ENCODE measurements around the gene ATP8A2. TPM values are rescaled to one million over a fixed set of nuclear protein-coding genes. Genes with fewer than 3 reads are reported as not detected.

The ATP8A2 gene
- total RNA-seq, 2 experiments from 2014 or later, result 0.10 to 0.15 TPM

DNA sequence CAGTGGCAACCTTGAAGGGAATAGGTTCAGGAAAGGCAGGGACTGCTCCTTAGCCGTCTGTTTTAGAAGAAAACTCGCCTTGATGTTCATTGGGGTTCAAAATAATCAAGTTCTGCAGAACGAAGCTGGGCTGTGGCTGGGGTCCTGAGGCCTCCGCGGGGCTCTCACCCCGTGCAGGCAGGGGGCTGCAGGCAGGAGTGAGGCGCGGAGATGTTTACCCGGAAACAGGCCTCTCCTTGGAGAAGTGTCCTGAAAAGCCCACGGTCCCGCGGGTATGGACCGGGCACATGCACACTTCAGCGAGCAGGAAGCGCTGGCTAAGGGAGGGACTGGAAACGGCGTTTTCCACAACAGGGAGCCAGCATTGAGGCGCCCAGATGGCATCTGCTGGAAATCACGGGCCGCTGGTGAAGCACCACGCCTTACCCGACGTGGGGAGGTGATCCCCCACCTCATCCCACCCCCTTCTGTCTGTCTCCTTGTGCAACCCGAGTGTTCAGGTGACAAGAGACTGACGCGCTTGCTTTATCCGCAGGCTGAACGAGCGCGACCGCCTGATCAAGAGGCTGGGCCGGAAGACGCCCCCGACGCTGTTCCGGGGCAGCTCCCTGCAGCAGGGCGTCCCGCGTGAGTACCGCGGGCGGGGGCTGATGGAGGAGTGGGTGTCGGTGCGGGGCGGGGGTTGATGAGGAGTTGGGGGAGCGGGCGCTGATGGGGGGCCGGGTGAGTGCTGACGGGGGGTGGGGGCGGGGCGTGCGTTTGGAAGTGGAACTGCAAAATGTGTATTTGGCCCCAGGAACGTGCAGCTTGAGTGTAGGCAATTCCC is 640.4 kb downstream of the ATP8A2 start:
- POLR2A ChIA-PET, result no interaction called here
- no peaks in the 10 kb centered on the region for H3K27me3 Mint-ChIP-seq
- no peak overlapping the region for H3K27ac Mint-ChIP-seq
- CTCF ChIA-PET, result no interaction called here
- no peaks in the 10 kb centered on the region for H3K9me3 Mint-ChIP-seq
- H3K4me1 Mint-ChIP-seq, result peaks cover 10% of the 10 kb centered on the region
- DNase-seq, result peak; percentile 32
- H3K36me3 Mint-ChIP-seq (ENCODE audit: low read depth), result no peaks in the 10 kb centered on the region
- H3K4me3 Mint-ChIP-seq, result peak overlapping the region; percentile 55

DNA sequence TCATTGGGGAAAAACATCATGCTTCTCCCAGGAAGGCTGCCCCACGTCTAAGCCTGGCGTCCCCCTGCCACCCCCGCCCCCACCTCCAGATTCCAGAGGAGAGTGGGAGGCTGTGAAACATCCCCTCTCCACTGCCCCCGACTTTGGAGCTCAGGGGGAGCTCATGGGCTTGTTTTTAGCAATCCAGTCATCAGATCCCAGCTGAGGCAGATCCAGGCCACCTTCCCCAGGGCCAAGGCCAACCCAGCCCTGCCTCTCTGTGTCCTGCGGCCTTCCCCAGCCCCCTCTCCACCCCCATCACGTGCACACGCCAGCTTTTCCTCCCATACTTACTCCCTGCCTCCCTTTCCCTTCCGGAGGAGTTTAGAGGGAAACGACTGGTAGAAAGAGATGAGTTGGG is 641.2 kb downstream of the ATP8A2 start:
- H3K4me1 Mint-ChIP-seq, result peaks cover 4% of the 10 kb centered on the region

GRCh38 chr13:26015271-26016125 is 643.7 kb downstream of the ATP8A2 start:
- DNase-seq, result no peak
- Mint-ChIP-seq H3K27ac (no peak overlapping the region), H3K4me3 (no peak overlapping the region), H3K27me3 (no peaks in the 10 kb centered on the region), H3K4me1 (peaks cover 2% of the 10 kb centered on the region), H3K36me3 (ENCODE audit: low read depth) (no peaks in the 10 kb centered on the region), H3K9me3 (no peaks in the 10 kb centered on the region)
- POLR2A ChIA-PET, result no interaction called here
- CTCF ChIA-PET, result no interaction called here

More for the DNA sequence above, 641.2 kb downstream of the ATP8A2 start:
- H3K4me3 Mint-ChIP-seq, result peak overlapping the region; percentile 55
- H3K36me3 Mint-ChIP-seq (ENCODE audit: low read depth), result no peaks in the 10 kb centered on the region
- ChIA-PET POLR2A (no interaction called here), CTCF (no interaction called here)
- no peak for DNase-seq
- H3K27me3 Mint-ChIP-seq, result no peaks in the 10 kb centered on the region
- no peak overlapping the region for H3K27ac Mint-ChIP-seq
- no peaks in the 10 kb centered on the region for H3K9me3 Mint-ChIP-seq

GRCh38 chr13:26016189-26016588 is 644.4 kb downstream of the ATP8A2 start:
- H3K36me3 Mint-ChIP-seq (ENCODE audit: low read depth), result no peaks in the 10 kb centered on the region
- no peak overlapping the region for H3K27ac Mint-ChIP-seq
- no peaks in the 10 kb centered on the region for H3K27me3 Mint-ChIP-seq
- peaks cover 2% of the 10 kb centered on the region for H3K4me1 Mint-ChIP-seq
- ChIA-PET CTCF (no interaction called here), POLR2A (no interaction called here)
- no peak for DNase-seq
- H3K9me3 Mint-ChIP-seq, result no peaks in the 10 kb centered on the region
- H3K4me3 Mint-ChIP-seq, result no peak overlapping the region

DNA sequence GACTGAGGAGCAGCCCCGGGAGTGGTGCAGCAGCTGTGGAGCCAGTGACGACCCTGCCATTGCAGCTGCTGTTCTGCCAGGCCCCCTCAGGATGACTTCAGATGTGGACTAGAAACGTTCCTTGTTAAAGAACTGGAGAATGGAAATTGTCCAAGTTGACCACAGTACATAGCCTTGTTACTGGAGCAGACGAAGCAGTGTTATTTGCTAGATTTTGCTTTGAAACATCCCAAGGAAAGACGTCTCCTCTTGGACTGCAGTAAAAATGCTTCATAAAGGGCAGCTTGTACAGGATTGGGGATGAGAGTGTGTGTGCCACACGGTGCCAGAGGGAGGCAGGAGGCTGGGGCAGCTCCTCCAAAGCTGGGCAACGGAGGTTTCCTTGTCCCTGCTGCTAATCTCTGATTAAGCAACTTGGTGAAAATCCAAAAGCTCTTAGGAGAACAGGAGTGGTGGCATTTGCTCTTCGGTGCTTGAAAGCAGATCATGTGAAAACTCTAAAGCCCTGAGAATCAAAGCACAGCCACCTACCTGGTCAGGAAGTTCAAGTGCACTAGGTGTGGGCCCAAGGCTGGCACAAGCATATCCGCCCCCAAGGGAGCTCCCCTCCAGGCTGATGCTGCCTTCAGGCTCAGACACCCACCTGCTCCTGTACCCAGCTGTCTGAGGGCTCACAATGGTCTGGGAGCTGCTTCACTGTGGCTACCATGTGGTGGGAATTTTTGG is 645.6 kb downstream of the ATP8A2 start:
- Mint-ChIP-seq H3K36me3 (ENCODE audit: low read depth) (no peaks in the 10 kb centered on the region), H3K4me3 (no peak overlapping the region), H3K27ac (no peak overlapping the region), H3K9me3 (no peaks in the 10 kb centered on the region), H3K4me1 (peaks cover under 1% of the 10 kb centered on the region), H3K27me3 (no peaks in the 10 kb centered on the region)
- DNase-seq, result no peak
- POLR2A ChIA-PET, result no interaction called here
- CTCF ChIA-PET, result no interaction called here

- ChIA-PET CTCF (no interaction called here), POLR2A (no interaction called here)
- Mint-ChIP-seq H3K4me3 (no peak overlapping the region), H3K27me3 (peaks cover under 1% of the 10 kb centered on the region), H3K4me1 (no peaks in the 10 kb centered on the region), H3K9me3 (no peaks in the 10 kb centered on the region), H3K36me3 (ENCODE audit: low read depth) (no peaks in the 10 kb centered on the region), H3K27ac (no peak overlapping the region)
- no peak for DNase-seq
Measured at GRCh38 chr13:26017932-26018665, 646.3 kb downstream of the ATP8A2 start.

DNA sequence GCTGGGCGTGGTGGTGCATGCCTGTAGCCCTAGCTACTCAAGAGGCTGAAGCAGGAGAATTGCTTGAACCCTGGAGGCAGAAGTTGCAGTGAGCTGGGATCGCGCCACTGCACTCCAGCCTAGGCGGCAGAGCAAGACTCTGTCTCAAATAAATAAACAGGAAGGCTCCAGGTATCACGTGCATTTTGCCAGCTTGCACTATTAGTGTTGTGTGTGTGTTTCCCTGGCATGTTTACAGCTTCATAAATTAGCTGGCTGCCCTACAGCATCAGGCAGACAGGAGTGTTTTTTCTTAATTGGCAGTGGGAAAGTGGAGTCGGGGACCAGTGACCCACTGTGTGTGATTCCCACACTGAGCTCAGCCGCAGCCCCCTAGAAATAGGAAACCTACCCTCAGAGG is 647.5 kb downstream of the ATP8A2 start:
- ChIA-PET POLR2A (no interaction called here), CTCF (interaction anchor here (0.6 kb wide), 1 partner anchor 25 kb away, joined by 4 read pairs; no protein-coding TSS in a partner anchor)
- H3K27ac Mint-ChIP-seq, result no peak overlapping the region
- peaks cover 2% of the 10 kb centered on the region for H3K27me3 Mint-ChIP-seq
- no peak overlapping the region for H3K4me3 Mint-ChIP-seq
- DNase-seq, result no peak
- no peaks in the 10 kb centered on the region for H3K4me1 Mint-ChIP-seq
- no peaks in the 10 kb centered on the region for H3K9me3 Mint-ChIP-seq
- no peaks in the 10 kb centered on the region for H3K36me3 Mint-ChIP-seq (ENCODE audit: low read depth)

DNA sequence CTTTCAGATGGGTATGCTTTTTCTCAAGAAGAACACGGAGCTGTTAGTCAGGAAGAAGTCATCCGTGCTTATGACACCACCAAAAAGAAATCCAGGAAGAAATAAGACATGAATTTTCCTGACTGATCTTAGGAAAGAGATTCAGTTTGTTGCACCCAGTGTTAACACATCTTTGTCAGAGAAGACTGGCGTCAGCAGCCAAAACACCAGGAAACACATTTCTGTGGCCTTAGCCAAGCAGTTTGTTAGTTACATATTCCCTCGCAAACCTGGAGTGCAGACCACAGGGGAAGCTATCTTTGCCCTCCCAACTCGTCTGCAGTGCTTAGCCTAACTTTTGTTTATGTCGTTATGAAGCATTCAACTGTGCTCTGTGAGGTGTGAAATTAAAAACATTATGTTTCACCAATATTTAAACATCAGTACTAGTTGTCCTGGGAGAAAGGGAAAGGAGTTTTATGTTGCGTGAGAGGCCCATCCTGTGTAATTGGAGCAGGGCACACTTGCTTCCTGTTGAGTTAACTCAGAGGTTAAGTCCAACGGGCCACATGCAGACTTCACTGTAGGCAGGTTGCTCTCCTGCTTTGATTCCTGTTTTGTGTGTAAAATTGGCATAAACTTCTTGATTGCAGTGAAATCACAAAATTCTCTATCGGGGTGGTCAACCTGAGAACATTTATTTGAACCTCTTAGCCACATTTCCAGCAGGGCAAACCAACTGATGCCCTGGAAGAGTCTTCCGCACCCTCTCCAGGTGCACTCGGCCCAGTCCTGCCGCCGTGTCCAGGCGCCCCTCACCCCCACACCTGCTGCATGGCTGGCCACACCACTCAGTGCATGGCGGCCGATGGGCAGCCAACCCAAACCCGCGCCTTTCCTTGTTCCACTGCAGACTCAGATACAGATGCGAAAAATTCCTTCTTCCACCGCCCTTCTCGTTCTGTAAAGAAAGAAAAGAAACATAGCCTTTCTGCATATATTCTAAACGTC is 648.4 kb downstream of the ATP8A2 start:
- Mint-ChIP-seq H3K4me1 (no peaks in the 10 kb centered on the region), H3K27ac (no peak overlapping the region), H3K4me3 (no peak overlapping the region), H3K36me3 (ENCODE audit: low read depth) (no peaks in the 10 kb centered on the region), H3K9me3 (no peaks in the 10 kb centered on the region), H3K27me3 (peaks cover 2% of the 10 kb centered on the region)
- DNase-seq, result no peak
- ChIA-PET POLR2A (no interaction called here), CTCF (no interaction called here)

GRCh38 chr13:26020891-26021290 is 649.1 kb downstream of the ATP8A2 start:
- DNase-seq, result no peak
- Mint-ChIP-seq H3K36me3 (ENCODE audit: low read depth) (no peaks in the 10 kb centered on the region), H3K4me1 (no peaks in the 10 kb centered on the region), H3K4me3 (no peak overlapping the region), H3K27ac (no peak overlapping the region), H3K27me3 (peaks cover 7% of the 10 kb centered on the region), H3K9me3 (no peaks in the 10 kb centered on the region)
- ChIA-PET POLR2A (no interaction called here), CTCF (no interaction called here)

DNA sequence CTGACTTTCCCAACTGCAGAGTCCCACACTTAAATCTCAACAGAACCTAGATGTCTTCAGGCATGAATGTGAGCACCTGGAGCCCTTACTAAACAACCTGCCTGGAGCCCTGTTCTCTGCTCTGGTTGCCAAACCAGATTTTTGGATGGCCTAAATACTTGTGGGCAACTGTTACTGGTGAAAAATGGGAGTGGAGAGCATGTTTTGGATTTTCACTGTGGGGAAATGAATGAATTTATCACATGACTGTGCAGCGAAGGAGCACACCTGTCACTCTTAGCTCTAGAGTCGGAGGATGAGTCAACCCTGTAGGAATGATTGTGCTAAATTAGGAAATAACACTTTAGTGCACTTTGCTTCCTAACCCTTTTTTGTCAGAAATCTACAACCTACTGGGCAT is 649.7 kb downstream of the ATP8A2 start:
- Mint-ChIP-seq H3K4me1 (no peaks in the 10 kb centered on the region), H3K27ac (no peak overlapping the region), H3K9me3 (no peaks in the 10 kb centered on the region), H3K36me3 (ENCODE audit: low read depth) (no peaks in the 10 kb centered on the region), H3K27me3 (peaks cover 7% of the 10 kb centered on the region), H3K4me3 (no peak overlapping the region)
- CTCF ChIA-PET, result no interaction called here
- POLR2A ChIA-PET, result no interaction called here
- no peak for DNase-seq

DNA sequence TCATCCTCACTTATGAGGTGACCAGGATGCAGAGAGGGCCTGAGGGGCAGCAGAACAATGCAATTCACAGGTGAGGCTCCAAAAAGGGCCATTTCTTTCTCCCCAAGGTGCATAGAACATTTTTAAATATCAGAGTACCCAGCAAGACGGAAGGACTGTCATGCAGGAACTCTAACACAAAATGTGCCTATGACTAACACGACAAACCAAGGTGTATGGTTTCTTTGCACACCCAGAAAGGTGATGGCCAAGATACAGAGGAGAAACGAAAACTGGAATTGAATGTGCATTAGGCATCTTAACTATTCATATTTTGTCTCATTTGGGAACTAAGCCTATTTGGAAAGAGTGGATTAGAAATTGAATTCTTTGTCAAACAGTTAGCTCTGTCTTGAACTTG is 650.2 kb downstream of the ATP8A2 start:
- Mint-ChIP-seq H3K4me3 (no peak overlapping the region), H3K36me3 (ENCODE audit: low read depth) (no peaks in the 10 kb centered on the region), H3K4me1 (no peaks in the 10 kb centered on the region), H3K27me3 (peaks cover 7% of the 10 kb centered on the region), H3K27ac (no peak overlapping the region), H3K9me3 (no peaks in the 10 kb centered on the region)
- CTCF ChIA-PET, result no interaction called here
- POLR2A ChIA-PET, result no interaction called here
- DNase-seq, result no peak
